ENCODE results near the gene KLF15.
A peak's percentile ranks its signal among the peaks of the same experiment; 100 is the strongest.
"Not testable (repeated sequence)": the region's sequence is repeated elsewhere in the genome, so short reads cannot be mapped to it uniquely, and the experiment has no call there.

Gene KLF15

DNA sequence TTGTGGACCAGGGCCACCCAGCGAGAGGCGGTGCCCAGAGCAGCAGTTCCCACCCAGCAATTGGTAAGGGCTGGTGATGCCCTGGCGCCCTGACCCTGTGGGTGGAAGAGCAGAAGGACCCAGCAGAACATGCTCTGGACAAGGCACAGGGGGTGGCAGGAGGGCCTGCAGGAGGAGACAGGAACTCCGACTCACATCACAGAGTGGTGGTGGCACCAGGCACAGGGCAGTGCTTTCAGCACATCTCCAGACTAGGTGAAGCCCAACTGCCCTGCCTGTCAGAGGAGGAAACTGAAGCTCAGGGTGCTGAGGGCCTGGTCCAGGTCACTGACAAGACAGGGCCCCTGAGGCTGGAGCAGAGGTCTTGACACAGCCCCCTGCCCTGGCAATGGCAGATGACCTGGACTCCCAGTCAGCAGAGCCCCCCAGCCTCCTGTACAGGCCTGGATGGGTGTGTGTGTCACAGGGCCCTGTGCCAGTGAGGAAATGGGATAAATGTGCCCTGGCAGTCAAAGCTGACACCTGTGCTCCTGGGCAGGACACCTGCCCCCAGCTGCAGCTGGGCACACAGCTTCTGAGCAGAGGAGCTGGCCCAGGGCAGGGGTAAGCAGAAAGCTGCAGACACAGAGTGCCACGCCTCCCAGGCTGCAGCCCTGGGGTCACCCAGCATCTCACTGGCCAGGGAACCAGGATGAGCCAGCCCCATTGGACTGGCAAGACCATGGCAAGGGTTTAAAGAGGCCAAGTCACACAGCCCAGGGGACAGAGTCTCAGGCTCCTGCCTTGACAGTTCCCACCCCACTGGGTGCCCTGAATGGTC, 11.4 kb downstream of the KLF15 start:
- DNase-seq, result no peak

DNA sequence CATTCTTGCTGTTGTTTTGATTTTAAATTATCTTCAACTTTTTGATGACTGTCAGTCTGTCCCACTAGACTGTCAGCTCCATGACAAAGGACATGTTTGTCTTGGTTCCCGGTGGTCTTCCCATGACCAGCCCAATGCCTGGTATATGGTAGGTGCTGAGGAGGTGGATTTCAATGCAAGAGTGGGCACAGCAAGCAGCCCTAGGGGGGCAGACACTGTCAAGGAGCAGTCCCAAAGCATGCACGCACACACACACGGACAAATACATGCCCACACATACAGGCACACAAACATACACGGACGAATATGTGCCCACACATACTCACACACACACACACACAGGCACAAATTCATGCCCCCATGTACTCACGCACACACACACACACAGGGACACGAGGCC, 12.0 kb downstream of the KLF15 start:
- DNase-seq, result no peak

DNA sequence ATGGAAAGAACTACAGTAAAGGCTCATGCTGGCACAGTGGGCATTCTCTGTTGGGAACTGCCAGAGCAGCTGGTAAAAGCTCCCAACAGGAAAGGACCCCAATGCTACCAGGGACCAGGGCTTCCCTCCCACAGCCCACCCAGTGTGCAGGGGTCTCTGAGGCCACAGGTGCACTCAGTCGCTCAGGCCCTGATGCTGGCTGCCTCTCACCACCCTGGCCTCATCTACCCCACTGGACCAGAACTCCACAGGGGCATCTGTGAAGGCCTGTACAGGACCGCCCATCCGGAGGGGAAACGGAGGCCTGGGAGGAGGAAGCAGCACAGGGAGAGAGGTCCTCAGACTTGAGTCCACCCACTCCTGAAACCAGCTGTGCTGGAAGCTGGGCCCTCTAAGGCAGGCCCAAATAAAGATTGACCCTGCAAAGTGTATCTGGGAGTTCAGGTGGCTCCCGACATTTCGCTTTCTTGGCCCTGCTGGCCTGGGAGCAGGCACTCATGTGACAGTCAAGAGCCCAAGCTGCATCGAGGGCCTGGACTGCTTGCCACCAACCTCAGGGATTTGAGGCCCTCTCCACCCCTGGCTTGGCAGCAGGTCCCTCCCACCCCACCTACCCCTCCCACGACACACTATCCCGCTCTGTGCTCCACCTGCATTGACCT, 12.7 kb downstream of the KLF15 start:
- no peak for DNase-seq

- DNase-seq, result no peak
Measured at GRCh38 chr3:126343649-126344035, 13.6 kb downstream of the KLF15 start.

- no peak for DNase-seq
Measured at GRCh38 chr3:126342991-126343648, 14.1 kb downstream of the KLF15 start.

GRCh38 chr3:126342211-126342610, 15.0 kb downstream of the KLF15 start:
- no peak for DNase-seq

- no peak for DNase-seq
Measured at GRCh38 chr3:126341755-126342150, 15.5 kb downstream of the KLF15 start.

DNA sequence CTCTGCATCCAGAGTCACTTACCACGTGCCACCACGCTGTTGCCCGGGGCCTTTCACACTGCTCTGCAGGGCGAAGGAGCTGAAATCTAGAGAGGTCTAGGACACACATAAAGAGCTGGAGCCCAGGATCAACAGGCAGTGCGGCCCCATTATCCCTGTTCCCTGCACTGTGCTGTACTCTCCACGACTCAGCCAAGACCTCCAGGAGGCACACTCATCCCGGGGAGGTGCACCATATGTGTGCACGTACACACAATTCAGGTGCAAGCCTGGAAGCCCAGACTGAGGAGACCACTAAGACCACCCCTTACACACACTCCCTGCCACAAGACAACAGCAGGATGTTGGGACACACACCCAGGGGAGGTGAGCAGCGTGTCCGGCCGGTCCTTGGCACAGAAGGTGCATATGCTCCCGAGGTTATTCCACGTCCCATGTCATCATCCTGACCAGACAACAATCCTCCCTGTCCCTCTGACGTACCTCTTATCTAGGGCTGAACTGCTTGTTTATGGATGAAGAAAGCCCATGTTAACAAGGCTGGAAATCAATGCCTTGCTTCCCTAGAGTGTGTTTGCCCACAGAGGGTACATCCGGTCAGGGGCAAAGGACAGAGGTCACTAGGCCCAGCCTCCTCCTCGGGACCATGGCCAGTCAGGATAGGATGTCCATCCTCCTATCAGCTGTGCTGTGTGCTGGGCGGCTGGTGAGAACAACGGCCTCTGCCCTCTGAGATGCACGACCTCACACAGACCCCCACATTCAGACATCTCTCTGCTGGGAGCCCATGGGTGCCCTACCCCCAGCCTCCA, 16.1 kb downstream of the KLF15 start:
- no peak for DNase-seq

- DNase-seq, result no peak
Measured at GRCh38 chr3:126340596-126340942, 16.6 kb downstream of the KLF15 start.

- DNase-seq, result no peak
Measured at GRCh38 chr3:126340081-126340511, 17.1 kb downstream of the KLF15 start.

GRCh38 chr3:126339466-126339865, 17.7 kb downstream of the KLF15 start:
- no peak for DNase-seq

DNA sequence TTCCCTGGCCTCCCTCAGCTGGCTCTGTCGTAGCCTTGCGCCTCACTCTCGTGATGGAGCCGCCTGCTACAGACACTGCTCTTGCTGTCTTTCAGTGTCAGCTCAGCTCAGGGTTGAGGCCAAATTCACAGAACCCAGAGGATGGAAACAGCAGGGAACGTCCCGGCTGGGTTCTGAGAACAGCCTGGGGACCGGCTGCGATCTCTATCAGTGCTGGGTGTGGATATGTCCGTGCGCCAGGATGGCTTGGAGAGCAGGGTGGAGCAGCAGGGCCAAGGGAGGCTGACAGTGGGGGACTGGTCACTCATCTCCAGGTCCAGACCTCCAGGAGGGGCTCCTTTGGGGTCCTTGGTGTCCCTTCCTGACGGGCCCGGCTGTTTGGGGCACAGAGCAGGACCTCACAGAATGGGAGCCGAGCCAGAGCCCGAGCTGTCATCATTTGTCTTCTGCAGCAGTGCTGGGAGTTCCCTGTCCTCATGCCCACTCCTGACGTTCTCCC, 18.4 kb downstream of the KLF15 start:
- no peak for DNase-seq

DNA sequence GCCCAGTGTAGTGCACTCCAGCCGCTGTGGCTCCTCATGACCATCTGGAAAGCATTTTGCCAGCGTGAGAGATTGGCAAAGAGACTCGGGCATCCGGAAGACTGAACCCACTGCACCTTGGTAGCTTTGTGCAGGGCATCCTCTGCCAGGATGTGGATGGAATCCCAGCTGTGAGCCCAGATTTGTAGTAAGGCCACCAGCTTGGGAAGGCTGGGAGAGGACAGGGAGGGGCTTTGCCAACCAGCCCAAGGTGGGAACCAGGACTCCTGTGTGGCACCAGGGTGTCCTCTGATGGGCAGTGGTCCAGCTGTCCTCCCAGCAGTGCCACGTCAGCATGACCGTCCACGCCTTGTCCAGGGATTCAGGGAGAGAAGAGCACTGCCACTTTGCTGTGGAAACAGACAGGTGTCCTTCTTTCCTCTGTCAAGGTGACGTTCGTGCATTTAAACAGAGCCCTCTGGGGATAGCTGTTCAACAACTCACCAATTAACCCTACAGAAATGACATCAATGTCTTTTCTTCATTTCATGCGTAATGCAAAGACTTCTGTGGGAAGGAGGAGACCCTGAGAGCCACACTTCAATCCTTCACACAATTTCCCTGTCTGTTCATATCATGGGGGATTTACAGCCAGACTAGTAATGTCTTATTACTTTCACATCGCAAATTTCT, 19.1 kb downstream of the KLF15 start:
- DNase-seq, result no peak

DNA sequence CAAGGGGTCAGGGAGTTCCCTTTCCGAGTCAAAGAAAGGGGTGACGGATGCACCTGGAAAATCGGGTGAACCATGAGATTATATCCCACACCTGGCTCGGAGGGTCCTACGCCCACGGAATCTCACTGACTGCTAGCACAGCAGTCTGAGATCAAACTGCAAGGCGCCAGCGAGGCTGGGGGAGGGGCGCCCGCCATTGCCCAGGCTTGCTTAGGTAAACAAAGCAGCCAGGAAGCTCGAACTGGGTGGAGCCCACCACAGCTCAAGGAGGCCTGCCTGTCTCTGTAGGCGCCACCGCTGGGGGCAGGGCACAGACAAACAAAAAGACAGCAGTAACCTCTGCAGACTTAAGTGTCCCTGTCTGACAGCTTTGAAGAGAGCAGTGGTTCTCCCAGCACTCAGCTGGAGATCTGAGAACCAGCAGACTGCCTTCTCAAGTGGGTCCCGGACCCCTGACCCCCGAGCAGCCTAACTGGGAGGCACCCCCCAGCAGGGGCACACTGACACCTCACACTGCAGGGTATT, 25.3 kb downstream of the KLF15 start:
- not testable (repeated sequence) for DNase-seq

DNA sequence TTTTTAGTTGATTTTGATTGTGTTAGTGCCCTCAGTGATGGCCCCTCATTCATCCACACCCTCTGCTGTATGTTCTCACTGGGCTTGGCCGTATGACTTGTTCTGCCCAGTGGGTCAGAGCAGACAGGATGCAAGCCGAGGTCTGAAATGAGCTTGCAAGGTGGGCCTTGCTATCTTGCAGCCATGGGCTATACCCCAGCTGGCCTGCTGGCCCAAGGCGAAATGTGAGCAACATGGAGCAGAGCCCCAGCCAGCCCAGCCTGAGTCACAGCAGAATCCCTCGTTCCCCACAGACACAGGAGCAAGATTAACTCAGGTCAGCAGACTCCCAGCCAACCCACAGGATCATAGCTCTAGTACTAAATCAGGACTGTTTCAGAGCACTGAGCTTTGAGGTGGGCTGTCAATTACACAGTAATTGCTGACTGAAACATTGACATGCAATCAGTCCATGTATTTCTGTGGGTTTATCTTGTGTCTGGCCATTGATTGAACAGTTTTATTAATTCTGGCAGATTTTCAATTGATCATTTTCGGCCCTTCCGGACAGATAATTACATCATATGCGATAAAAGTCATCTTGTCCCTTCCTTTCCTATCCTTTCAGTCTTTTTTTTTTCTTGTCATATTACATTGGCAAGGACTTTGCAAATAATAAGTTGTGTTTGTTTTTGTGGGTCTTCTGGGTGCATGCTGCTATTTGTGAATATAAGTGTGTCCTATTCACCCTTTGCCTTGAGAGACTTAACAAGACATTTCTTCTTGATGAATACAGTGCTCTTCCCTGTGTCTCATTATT, 27.1 kb downstream of the KLF15 start:
- no peak for DNase-seq

- DNase-seq, result no peak
Measured at GRCh38 chr3:126326629-126327028, 30.6 kb downstream of the KLF15 start.

DNA sequence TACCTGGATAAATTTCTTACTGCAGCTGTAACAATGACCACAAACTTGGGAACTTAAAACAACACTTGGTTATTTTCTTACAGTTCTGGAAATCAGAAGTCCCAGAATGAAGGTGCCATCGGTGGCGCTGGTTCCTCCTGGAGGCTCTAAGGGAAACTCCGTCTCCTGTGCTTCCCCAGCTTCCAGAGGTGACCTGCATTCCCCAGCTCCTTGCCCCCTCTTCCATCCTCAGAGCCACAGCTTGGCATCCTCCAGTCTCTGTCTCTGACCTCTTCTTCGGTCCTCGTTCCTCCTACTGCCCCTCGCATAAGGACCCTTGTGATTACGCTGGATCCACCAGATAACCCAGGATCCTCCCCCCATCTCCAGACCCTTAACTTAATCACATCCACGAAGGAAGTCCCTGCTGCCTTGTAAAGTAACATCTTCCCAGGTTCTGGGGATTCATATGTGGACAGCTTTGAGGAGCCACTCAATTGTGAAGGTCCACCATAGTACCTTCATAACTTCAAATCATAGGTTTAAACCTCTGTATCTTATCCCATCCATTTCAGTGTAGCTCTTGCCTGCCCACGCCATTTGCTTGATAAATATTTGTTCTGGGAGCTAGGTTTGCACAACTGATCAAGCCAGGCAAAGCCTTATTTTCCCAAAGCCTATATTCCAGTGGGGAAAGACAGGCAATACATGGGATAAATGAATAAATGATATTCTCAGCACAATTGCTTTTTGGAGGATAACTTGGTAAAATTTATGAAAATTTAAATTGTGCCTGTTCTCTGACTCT, 34.8 kb downstream of the KLF15 start:
- DNase-seq, result peak; percentile 7

DNA sequence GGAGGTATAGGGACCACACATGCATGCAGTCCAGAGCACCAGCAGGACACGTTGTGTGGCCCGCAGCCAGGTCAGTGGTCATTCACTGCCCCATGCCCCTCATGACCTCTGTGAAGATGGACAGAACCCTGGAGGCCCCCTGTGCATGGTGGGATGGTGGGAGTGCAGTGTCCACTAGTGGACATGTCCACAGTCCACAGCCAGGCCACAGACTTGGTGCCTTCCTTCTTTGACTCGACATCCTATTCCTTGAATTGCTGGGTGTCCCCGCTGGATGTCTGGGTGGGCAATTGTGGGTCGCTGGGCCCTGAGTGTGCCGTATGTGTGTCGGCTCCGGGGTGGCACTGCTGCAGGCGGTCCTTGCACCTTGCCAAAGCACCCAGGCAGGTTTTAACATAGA, 35.7 kb downstream of the KLF15 start:
- no peak for DNase-seq

GRCh38 chr3:126320517-126321293, 36.5 kb downstream of the KLF15 start:
- DNase-seq, result no peak
